Heart left ventricle (tissue), 13 donors: Measurements from ENCODE around the gene INO80E.

Experiments
- CTCF ChIP-seq, 12 donors: fragments of 200-600 bp; sonication (generic) in 4 of 12; IDR thresholded peaks; one replicate each; pipeline versions ENCODE4 v1.5.0 to v1.8.0; 2018 to 2022; ENCODE audit warnings: antibody characterized with exemption in 12 of 12, mild to moderate bottlenecking in 5 of 12
- POLR2A ChIP-seq, 2 donors: fragments of 450-650 bp; IDR thresholded peaks; one replicate each; pipeline ENCODE4 v1.6.1; 2017; ENCODE audit warnings: antibody characterized with exemption in 2 of 2, mild to moderate bottlenecking in 2 of 2, moderate library complexity in 2 of 2
- donor health status: ischemic (EF 13 %, LVEDD 7.1; RV severe dilation, severe dysfunction).
- donor health status: DM: no; HTN: yes; CAD: no.
- donor health status: DM: no; HTN: no; CAD: no.
- donor health status: ischemic (EF 25% LVEDD 6.9; RV normal size, moderate dysfunction).
- donor health status: ischemic (EF 25% LVEDD 5.7; RV mildly dilated, moderate dysfunction).
- donor health status: ischemic (EF 35%, LVEDD 5.7; RV mildly dilated, moderate dysfunction).
- donor health status: nonischemic (EF 11% LVEDD 7.7; RV severe dilation, severe dysfunction).
- donor health status: DM: yes; HTN: yes; CAD: no.
- donor health status: PGD.
- donor health status: ischemic (EF 29% LVEDD 5.4; RV normal size, mild dysfunction).
- donor health status: nonischemic (EF 23%, LVEDD 6.1; RV moderate dilation, normal function).

DNA sequence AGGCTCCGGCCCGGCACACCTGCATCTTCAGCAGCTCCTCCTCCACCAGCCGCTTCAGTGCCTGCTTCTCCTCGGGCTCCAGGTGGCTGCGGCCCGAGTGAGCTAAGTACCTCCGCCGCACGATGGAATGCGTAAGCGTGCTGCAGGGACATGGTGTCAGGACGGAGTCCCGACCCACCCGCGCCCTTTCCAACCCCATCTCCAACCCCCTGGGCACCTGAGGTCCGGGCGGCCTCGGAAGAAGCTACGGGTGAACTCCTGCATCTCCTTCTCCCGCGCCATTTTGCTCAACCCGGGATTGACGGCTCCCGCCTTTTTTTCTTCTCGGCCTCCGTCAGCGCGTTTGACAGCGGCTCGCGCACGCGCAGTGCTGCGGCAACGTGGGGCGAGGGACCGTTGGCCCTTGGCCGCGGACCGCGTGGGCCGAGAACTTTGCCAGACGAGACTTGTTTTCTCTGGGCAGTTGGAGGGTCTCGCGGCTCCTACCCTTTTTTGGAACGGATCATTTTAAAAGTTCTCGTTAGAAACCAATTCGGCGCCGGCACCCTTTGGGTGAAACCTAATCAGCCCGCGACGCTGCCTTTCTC, 624 bp upstream of the INO80E start, which contains the start of gene HIRIP3:
- TF ChIP-seq CTCF (IDR thresholded peaks at IDR 0.05) (no peak), POLR2A (IDR thresholded peaks at IDR 0.05) (no peak)
